HepG2 (cell line): Measurements from ENCODE around the gene BCL2L13. TPM values are rescaled to one million over a fixed set of nuclear protein-coding genes. Genes with fewer than 3 reads are reported as not detected.

Experiments used
- ATAC-seq: fragments of 200-7000 bp; cut with Tn5 transposase; 3 replicates; pipeline ENCODE4 v1.9.1; 2020; ENCODE audit warnings: mild to moderate bottlenecking, moderate library complexity
- BruUV-seq: library from RNA; stranded (reverse); fragments of 400-500 nt; replicated peaks from 2 replicates; lab custom pipeline; 2021; lab: Mats Ljungman, UMichigan
- CTCF ChIA-PET: fragments of 300-600 bp; formaldehyde crosslinking; extraction: SDS; loops from one replicate; lab custom pipeline; 2021; ENCODE audit warnings: low total read pairs, inconsistent platforms, low intra/inter-chr PET ratio; lab: Yijun Ruan, JAX
- POLR2A ChIA-PET: fragments of 350-600 bp; sonication (Branson Sonifier 250); formaldehyde crosslinking; loops from one replicate; lab custom pipeline; 2020; ENCODE audit warnings: antibody characterized with exemption, inconsistent platforms; lab: Yijun Ruan, JAX
- DNase-seq: peaks from one replicate; pipeline ENCODE4 v3.0.0-alpha.2; 2015; ENCODE audit warnings: low spot score
- FAIRE-seq: peaks from 3 replicates; lab custom pipeline; 2011; peaks lifted over from hg19 to GRCh38; lab: Jason Lieb, UNC
- H2AFZ ChIP-seq: one replicate; pipeline ENCODE4 v1.6.1; 2011; ENCODE audit warnings: low read length, inconsistent platforms
- H3K27ac ChIP-seq: fragments of 300-600 bp; 3 replicates; pipeline ENCODE4 v1.8.0; 2011; ENCODE audit warnings: mixed run types, mild to moderate bottlenecking, mixed read lengths, low read length, inconsistent platforms; ENCODE audit not compliant: insufficient read depth; ENCODE audit errors: extremely low read length
- H3K27me3 ChIP-seq, 2 experiments: fragments of 200-600 bp in 1 of 2; 2 replicates in 1 of 2; 3 replicates in 1 of 2; pipeline versions ENCODE4 v1.6.0 to v1.8.0; 2011; ENCODE audit warnings: low read length in 2 of 2, mild to moderate bottlenecking in 2 of 2, moderate library complexity in 2 of 2, inconsistent platforms in 1 of 2; ENCODE audit not compliant: insufficient read depth in 2 of 2, control insufficient read depth in 1 of 2
- H3K36me3 ChIP-seq, 2 experiments: fragments of 200-600 bp in 1 of 2; replicated peaks in 1 of 2; 2 replicates in 1 of 2; 3 replicates in 1 of 2; pipeline versions ENCODE4 v1.5.1 to v1.8.0; 2011; ENCODE audit warnings: low read length in 2 of 2, inconsistent platforms in 1 of 2; ENCODE audit not compliant: insufficient read depth in 2 of 2, control insufficient read depth in 1 of 2
- H3K4me1 ChIP-seq: 2 replicates; pipeline ENCODE4 v1.5.1; 2012; ENCODE audit warnings: low read length, inconsistent platforms; ENCODE audit not compliant: insufficient read depth
- H3K4me2 ChIP-seq: 2 replicates; pipeline ENCODE4 v1.6.0; 2011; ENCODE audit warnings: low read depth, low read length, inconsistent platforms
- H3K4me3 ChIP-seq, 3 experiments: fragments of 200-600 bp in 1 of 3; sonication (generic), shearing (Covaris generic) in 1 of 3; replicated peaks in 1 of 3; 2 replicates each; pipeline ENCODE4 v1.5.1; 2011 to 2016; ENCODE audit warnings: low read length in 3 of 3, inconsistent platforms in 2 of 3, low read depth in 2 of 3, mild to moderate bottlenecking in 2 of 3, control low read depth in 1 of 3, mixed read lengths in 1 of 3; ENCODE audit not compliant: insufficient read depth in 1 of 3
- H3K79me2 ChIP-seq: one replicate; pipeline ENCODE4 v1.6.1; 2011; ENCODE audit warnings: low read length, inconsistent platforms; ENCODE audit not compliant: insufficient read depth
- H3K9ac ChIP-seq: 2 replicates; pipeline ENCODE4 v1.6.0; 2011; ENCODE audit warnings: mild to moderate bottlenecking, low read depth, low read length, inconsistent platforms; ENCODE audit not compliant: insufficient read depth
- H3K9me3 ChIP-seq: 2 replicates; pipeline ENCODE4 v1.5.1; 2012; ENCODE audit warnings: mild to moderate bottlenecking, low read length
- H4K20me1 ChIP-seq: 2 replicates; pipeline ENCODE4 v1.6.0; 2011; ENCODE audit warnings: inconsistent platforms, mild to moderate bottlenecking, low read length, moderate library complexity; ENCODE audit not compliant: insufficient read depth
- ASH2L ChIP-seq: fragments of 300-600, 200-600 bp; sonication (generic); IDR thresholded peaks from 2 replicates; pipeline ENCODE4 v1.7.0; 2017; ENCODE audit warnings: low read depth, mild to moderate bottlenecking, moderate library complexity, mixed read lengths, low read length; ENCODE audit not compliant: insufficient read length
- IKZF1 ChIP-seq: fragments of 450-650 bp; IDR thresholded peaks from 2 replicates; pipeline ENCODE4 v1.7.1; 2016
- PHF8 ChIP-seq: sonication (generic); formaldehyde crosslinking; IDR thresholded peaks from 2 replicates; pipeline ENCODE4 v1.5.0; 2020; ENCODE audit warnings: missing genetic modification reagents
- SMYD3 ChIP-seq: sonication (generic); formaldehyde crosslinking; IDR thresholded peaks from 2 replicates; pipeline ENCODE4 v1.8.1; 2023; ENCODE audit warnings: mild to moderate bottlenecking, missing genetic modification reagents
- SP1 ChIP-seq, 2 experiments: fragments of 450-650 bp in 1 of 2; sonication (generic) in 1 of 2; formaldehyde crosslinking in 1 of 2; IDR thresholded peaks; 2 replicates each; pipeline versions ENCODE4 v1.4.0 to v1.6.1; 2016 to 2020; ENCODE audit warnings: missing genetic modification reagents in 1 of 2
- ZNF280D ChIP-seq: sonication (generic); formaldehyde crosslinking; IDR thresholded peaks from 2 replicates; pipeline ENCODE4 v1.5.1; 2020; ENCODE audit warnings: mild to moderate bottlenecking, missing genetic modification reagents
- ZNF329 ChIP-seq: sonication (generic); formaldehyde crosslinking; IDR thresholded peaks from 2 replicates; pipeline ENCODE4 v1.9.0; 2021; ENCODE audit warnings: low read depth, mild to moderate bottlenecking, missing genetic modification reagents
- ZNF484 ChIP-seq: sonication (generic); formaldehyde crosslinking; IDR thresholded peaks from 2 replicates; pipeline ENCODE4 v1.5.1; 2020; ENCODE audit warnings: mild to moderate bottlenecking, low read depth, missing genetic modification reagents, borderline replicate concordance
- WGBS: methylation state at CpG from one replicate; pipeline ENCODE4 v1.1.6; 2017; ENCODE audit warnings: low lambda C conversion rate; 5-methylcytosine and 5-hydroxymethylcytosine counted together
- in situ Hi-C: cut with HindIII; loops from 2 replicates; pipeline ENCODE4 v1.10.0; 2017; ENCODE audit warnings: low pct_unique_long_range_greater_than_20kb; ENCODE audit not compliant: extremely low pct_ligation_motif_present
- intact Hi-C: fragments of 100-400 bp; cut with micrococcal nuclease; formaldehyde crosslinking; loops from one replicate; pipeline ENCODE4 v1.10.0; 2022; ENCODE audit not compliant: unreplicated experiment
- polyA plus RNA-seq, 8 experiments: library from polyadenylated mRNA; depleted of rRNA in 3 of 8; stranded (reverse) in 7 of 8; unstranded in 1 of 8; fragments of >200 nt; fragmentation: Illumina TruSeq in 4 of 8; extraction: Trizol in 4 of 8; gene quantifications; 2 replicates each; pipeline versions ENCODE4 v1.2.1 to v1.2.3, GENCODE V29; 2011 to 2016; ENCODE audit warnings: low read depth in 4 of 8, missing spikeins in 1 of 8, mixed read lengths in 1 of 8; ENCODE audit not compliant: insufficient read depth in 1 of 8
- total RNA-seq, 5 experiments: library from RNA; depleted of rRNA; stranded (reverse); fragments of >200 nt; fragmentation: Illumina TruSeq; extraction: Trizol; gene quantifications; 2 replicates each; pipeline ENCODE4 v1.2.3, GENCODE V29; 2016; ENCODE audit warnings: low read depth in 1 of 5

The BCL2L13 gene
- total and polyA plus RNA-seq, 2 of the 13 experiments (the other 11 are each of a cell fraction or from before 2014, with no cell fraction given): 13.5 to 14.6 TPM

GRCh38 chr22:17746916-17747315 lies 108.4 kb downstream of the BCL2L13 start:
- in situ Hi-C loops: no loop called here
- no TSS peak for BruUV-seq

More at GRCh38 chr22:17746916-17747315, 108.4 kb downstream of the BCL2L13 start:
- intact Hi-C loops: no loop called here
- no peak for ATAC-seq
- Histone ChIP-seq H3K4me1 (no peaks in the 10 kb centered on the region), H3K27ac (no peak overlapping the region), H3K36me3 (peaks cover 0 to 1% of the 10 kb centered on the region in 2 experiments; a peak in 1 of 5 replicates), H3K4me3 (no peak overlapping the region), H3K79me2 (no peaks in the 10 kb centered on the region), H2AFZ (no peak overlapping the region), H4K20me1 (no peaks in the 10 kb centered on the region), H3K4me2 (no peak overlapping the region), H3K9ac (no peak overlapping the region), H3K9me3 (no peaks in the 10 kb centered on the region), H3K27me3 (no peaks in the 10 kb centered on the region; a peak in 1 of 5 replicates)
- CTCF ChIA-PET: no interaction called here
- DNase-seq: no peak
- WGBS: 92% methylated on average over 9 of the region's 10 CpGs
- TF ChIP-seq ASH2L (no peak), ZNF329 (no peak), SMYD3 (CRISPR knock-in tag) (no peak), ZNF280D (CRISPR knock-in tag) (no peak), PHF8 (CRISPR knock-in tag) (no peak), ZNF484 (no peak), IKZF1 (no peak), SP1 (IDR thresholded peaks at IDR 0.05) (no peak), SP1 (CRISPR knock-in tag; IDR thresholded peaks at IDR 0.05) (no peak)
- FAIRE-seq: no peak
- POLR2A ChIA-PET: no interaction called here
